Neural progenitor cell (in vitro differentiated cells): ENCODE measurements around the gene TAGAP.

ENCODE experiments used
- CTCF ChIP-seq: fragments of 200-600 bp; sonication (generic); IDR thresholded peaks from 2 replicates; pipeline ENCODE4 v1.5.1; 2017; ENCODE audit warnings: antibody characterized with exemption, mild to moderate bottlenecking
- EZH2 ChIP-seq: fragments of 200-600 bp; sonication (generic); IDR thresholded peaks from 2 replicates; pipeline ENCODE4 v1.6.1; 2017; ENCODE audit warnings: antibody characterized with exemption, mild to moderate bottlenecking, moderate library complexity

- TF ChIP-seq EZH2 (no peak), CTCF (no peak)
Measured at GRCh38 chr6:159061146-159061545, 16.4 kb upstream of the TAGAP start.
